Measurements from ENCODE around the gene USP10. TPM values are rescaled to one million over a fixed set of nuclear protein-coding genes. Genes with fewer than 3 reads are reported as not detected.

USP10 gene
- total RNA-seq, 1 donor from 2014 or later, result 53.8 TPM

GRCh38 chr16:84785843-84786581 lies 86.2 kb downstream of the USP10 start:
- intact Hi-C loops (cut with DNase I), result no loop called here
- no peak for DNase-seq (ENCODE audit: low spot score)

DNA sequence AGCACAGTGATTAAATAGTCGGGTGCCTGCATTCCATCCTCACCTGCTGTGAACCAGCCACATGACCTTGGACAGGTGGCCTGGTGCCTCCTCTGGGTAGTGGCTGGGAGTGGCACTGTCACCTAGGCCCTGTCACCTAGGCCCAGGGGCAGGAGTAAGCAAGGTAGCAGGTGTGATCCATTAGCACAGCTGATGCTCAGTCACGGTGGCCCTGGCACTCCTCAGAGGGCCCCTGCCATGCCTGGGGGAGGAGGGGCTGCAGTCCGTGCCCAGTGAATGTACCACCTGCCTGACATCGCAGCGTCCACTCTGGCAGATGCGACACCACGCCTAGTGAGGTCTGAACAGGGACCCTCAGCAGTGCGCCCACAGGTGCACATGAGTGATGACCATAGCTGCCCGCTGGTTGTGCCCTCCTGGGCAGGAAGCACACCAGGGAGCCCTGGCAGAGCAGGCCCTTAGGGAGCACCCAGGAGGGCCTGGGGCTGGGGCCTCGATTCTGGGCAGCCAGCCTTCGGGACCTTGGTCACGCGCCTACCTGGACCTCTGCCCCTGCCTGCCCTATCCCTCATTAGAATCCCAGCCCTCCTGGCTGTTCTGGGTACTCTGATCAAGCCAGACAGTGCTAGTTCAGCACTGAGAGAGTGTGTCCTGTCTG lies 86.9 kb downstream of the USP10 start:
- intact Hi-C loops (cut with DNase I), result no loop called here
- DNase-seq (ENCODE audit: low spot score), result no peak

- intact Hi-C loops (cut with DNase I), result no loop called here
- no peak for DNase-seq (ENCODE audit: low spot score)
These were observed 87.4 kb downstream of the USP10 start for GRCh38 chr16:84787263-84787622.

- intact Hi-C loops (cut with DNase I), result no loop called here
These were observed 89.2 kb downstream of the USP10 start for GRCh38 chr16:84788920-84789391.

DNA sequence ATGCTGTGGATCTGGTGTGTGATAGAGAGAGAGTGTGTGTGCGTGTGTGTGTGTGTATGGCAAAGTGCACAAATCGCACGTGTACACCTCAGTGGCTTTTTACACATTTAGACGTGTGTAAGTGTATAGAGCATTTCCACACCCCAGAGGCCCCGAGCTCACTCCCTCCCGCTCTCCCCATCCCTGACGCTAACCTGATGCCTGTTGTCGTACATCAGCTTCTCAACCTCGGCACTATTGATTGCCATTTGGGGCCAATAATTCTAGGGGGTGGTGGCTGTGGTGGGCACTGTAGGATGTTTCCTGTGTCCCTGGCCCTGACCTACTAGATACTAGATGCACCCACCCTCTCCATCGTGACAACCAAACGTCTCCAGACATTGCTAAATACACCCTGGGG lies 89.6 kb downstream of the USP10 start:
- intact Hi-C loops (cut with DNase I), result no loop called here
- no peak for DNase-seq (ENCODE audit: low spot score)

More at GRCh38 chr16:84788920-84789391, 89.2 kb downstream of the USP10 start:
- no peak for DNase-seq (ENCODE audit: low spot score)

- intact Hi-C loops (cut with DNase I), result no loop called here
- DNase-seq (ENCODE audit: low spot score), result no peak
These were observed 90.5 kb downstream of the USP10 start for GRCh38 chr16:84790301-84790700.

DNA sequence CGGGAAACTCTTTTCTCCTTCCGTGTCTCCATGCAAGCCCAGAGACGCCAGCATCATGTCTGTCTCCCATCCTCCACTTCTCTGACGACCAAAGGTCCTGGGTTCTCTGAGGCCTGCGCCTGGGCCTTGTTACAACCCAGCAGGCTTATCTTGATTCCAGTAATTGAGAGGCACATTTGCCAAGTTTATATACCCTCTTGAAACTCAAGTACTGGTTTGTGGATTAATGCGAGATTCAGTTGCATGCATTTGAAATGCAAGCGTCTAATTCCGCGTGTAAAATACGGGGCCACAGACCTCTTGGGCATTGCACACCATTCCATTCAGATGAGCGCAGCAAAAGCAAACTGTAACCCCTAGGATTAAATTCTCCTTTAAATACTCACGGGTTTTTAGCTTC lies 91.3 kb downstream of the USP10 start:
- intact Hi-C loops (cut with DNase I), result no loop called here

GRCh38 chr16:84791501-84791900 lies 91.7 kb downstream of the USP10 start:
- DNase-seq (ENCODE audit: low spot score), result no peak
- intact Hi-C loops (cut with DNase I), result no loop called here

More for the DNA sequence above, 91.3 kb downstream of the USP10 start:
- no peak for DNase-seq (ENCODE audit: low spot score)

GRCh38 chr16:84794186-84794585 lies 94.4 kb downstream of the USP10 start:
- no peak for DNase-seq (ENCODE audit: low spot score)
- intact Hi-C loops (cut with DNase I), result loop anchor here (2.0 kb wide), 1 partner anchor 43 kb away; no protein-coding TSS in a partner anchor

- intact Hi-C loops (cut with DNase I), result loop anchor here (2.0 kb wide), 1 partner anchor 42 kb away; no protein-coding TSS in a partner anchor
- DNase-seq (ENCODE audit: low spot score), result no peak
These were observed 94.8 kb downstream of the USP10 start for GRCh38 chr16:84794626-84795025.

GRCh38 chr16:84795329-84796053 lies 95.7 kb downstream of the USP10 start:
- intact Hi-C loops (cut with DNase I), result loop anchor here (2.0 kb wide), 1 partner anchor 41 kb away; no protein-coding TSS in a partner anchor
- DNase-seq (ENCODE audit: low spot score), result no peak

DNA sequence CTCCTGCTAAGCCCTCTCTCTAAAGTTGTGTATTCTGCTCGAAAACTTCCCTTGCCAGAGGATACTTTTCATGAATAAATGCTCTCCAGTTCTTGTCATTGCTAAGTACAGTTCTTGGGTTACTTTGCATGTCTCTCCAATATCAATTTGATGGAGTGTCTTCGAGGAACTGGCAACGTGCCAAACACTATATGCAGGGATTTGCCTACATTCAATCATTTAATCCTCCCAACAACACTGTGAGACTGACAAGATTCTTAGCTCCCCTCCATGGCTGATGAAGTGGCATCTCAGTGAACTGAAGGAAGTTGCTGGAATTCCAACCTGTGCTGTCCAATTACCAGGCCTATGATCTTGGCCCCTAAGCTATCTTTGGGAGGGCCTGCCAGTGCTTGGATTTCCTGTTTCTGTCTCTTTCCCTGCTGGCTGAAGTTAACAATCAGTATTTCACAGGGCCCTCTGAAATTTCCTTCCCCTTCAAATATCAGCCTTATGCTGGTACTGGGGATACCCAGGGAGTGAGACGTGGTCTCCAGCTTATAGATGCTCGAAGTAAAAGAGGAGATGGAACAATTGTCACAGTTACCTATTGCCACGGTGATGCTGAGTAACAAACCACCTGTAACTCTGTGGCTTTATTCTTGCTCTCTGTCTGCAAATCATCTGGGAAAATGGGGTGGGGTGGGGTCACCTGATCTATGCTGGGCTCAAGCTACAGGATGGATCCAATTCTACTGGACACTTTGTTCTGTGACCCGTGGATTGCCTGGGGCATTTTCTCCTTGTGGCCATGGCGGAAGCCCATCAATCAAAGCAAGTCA lies 100.6 kb downstream of the USP10 start:
- no peak for DNase-seq (ENCODE audit: low spot score)

DNA sequence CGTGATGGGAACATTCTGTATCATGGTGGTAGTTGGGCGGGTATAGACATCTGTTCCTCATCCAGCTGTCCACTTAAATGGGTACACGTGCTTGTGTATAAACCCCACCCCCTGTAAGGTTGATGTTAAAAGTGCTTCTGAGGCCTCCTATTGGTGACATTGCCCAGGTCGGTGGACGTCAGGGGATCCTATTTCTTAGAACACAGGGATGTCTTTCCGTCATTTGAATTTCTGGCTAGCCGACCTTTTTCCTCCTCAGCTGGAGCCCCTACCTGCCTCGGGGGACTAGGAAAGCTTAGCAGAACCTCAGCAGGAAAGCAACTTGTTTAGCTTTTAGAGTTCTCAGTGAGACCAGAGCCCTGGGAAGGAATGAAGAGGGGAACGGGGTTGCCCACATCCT lies 103.3 kb downstream of the USP10 start:
- DNase-seq (ENCODE audit: low spot score), result no peak
- intact Hi-C loops (cut with DNase I), result no loop called here

More for the DNA sequence above, 100.6 kb downstream of the USP10 start:
- intact Hi-C loops (cut with DNase I), result no loop called here

GRCh38 chr16:84804326-84804725 lies 104.5 kb downstream of the USP10 start:
- intact Hi-C loops (cut with DNase I), result no loop called here
- DNase-seq (ENCODE audit: low spot score), result no peak

DNA sequence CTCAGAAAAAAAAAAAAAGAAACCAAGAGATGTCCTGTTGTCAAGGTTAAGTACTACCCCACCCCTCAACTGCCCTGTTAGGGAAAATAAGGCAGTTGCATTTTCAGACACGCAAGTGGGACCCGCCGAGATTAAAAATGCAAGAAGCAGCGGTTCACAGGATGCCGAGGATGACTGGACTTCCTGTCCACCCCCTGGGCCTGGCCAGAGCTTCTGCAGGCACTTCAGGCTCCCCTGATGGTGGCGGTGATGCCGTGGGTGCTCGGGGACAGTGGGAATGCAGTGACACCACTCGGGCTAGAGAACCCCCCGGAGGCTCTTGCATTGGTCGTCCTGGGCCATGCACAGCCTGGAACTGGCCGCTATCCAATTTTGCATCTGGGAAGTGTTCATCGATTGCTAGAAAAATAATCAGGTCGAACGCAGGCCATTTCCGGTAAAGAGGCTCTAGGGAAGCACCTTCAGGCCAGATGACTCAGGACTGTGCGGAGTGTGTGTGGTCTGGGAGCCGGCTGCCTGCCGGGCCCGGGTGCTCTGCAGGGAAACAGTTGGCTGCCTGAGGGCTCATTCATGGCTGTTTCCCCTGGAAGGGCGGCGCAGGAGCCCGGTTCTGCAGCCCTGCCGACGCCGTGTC lies 106.6 kb downstream of the USP10 start:
- intact Hi-C loops (cut with DNase I), result no loop called here
- DNase-seq (ENCODE audit: low spot score), result peak; percentile 88

- intact Hi-C loops (cut with DNase I), result no loop called here
- DNase-seq (ENCODE audit: low spot score), result no peak
These were observed 107.1 kb downstream of the USP10 start for GRCh38 chr16:84806890-84807258.

DNA sequence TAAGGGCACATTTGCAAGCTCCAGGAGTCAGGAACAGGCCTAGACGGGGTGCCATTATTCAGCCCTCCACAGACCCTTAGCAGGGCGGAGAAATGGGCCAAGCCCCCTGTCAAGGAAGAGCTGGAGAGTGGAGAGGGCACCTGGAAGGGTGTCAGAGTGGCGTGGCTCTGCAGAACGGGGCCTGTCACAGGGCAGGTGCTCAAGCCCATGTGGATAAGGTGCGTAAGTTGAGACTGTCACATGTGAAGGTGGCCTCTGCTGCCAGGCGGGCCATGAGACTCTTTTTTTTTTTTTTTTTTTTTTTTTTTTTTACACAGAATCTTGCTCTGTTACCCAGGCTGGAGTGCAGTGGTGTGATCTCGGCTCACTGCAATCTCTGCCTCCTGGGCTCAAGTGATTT lies 108.0 kb downstream of the USP10 start:
- no peak for DNase-seq (ENCODE audit: low spot score)
- intact Hi-C loops (cut with DNase I), result no loop called here

DNA sequence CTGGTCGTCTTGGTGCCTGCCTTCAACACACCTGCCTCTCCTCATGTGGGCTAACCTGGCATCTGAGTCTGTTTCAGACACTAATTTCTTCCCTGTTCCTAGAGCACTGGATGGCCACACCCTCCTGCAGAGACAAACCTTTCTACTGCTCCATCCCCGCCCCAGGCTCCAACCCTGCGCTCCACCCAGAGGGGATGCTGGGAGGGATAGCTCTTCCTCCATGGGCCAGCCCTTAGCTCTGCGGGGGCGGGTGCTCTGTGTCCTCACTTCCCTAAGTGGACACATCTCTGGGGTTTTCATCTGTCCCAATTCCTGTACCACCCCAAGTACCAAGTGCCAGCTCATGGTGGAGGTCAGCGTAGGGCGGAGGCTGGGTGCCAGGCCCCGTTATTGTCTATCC lies 109.0 kb downstream of the USP10 start:
- no peak for DNase-seq (ENCODE audit: low spot score)
- intact Hi-C loops (cut with DNase I), result no loop called here

Measured in cardiac septum (tissue), 1 donor.